ENCODE data around the gene CEMIP.

Gene CEMIP

GRCh38 chr15:80915472-80915871 lies 136.3 kb downstream of the CEMIP start:
- no peak overlapping the region for H3K27ac ChIP-seq (ENCODE audit: low read length)
- no peaks in the 10 kb centered on the region for H3K9me3 ChIP-seq (replicated peaks; ENCODE audit: insufficient read depth, low read length)
- H3K4me2 ChIP-seq (ENCODE audit: low read depth, low read length), result no peak overlapping the region
- no peaks in the 10 kb centered on the region for H3K9me2 ChIP-seq (replicated peaks; ENCODE audit: insufficient read depth, low read length)
- DNase-seq, result no peak
- no peaks in the 10 kb centered on the region for H3K79me2 ChIP-seq (ENCODE audit: low read length)
- H3F3A ChIP-seq (ENCODE audit: insufficient read depth, low read length), result no peaks in the 10 kb centered on the region
- no peak overlapping the region for H2AFZ ChIP-seq (ENCODE audit: low read length)
- no peak overlapping the region for H3K4me3 ChIP-seq (ENCODE audit: low read length)
- no peak overlapping the region for H3K9ac ChIP-seq (ENCODE audit: low read length)
- no peaks in the 10 kb centered on the region for H3K27me3 ChIP-seq (replicated peaks; ENCODE audit: insufficient read depth, low read length)
- H3K36me3 ChIP-seq (replicated peaks; ENCODE audit: insufficient read depth, low read length), result no peaks in the 10 kb centered on the region
- TF ChIP-seq EZH2phosphoT487 (IDR thresholded peaks at IDR 0.05; ENCODE audit: low read length), result no peak
- no peak for TF ChIP-seq EZH2 (optimal IDR thresholded peaks at IDR 0.05; ENCODE audit: low read depth, low read length)
- TF ChIP-seq CTCF (IDR thresholded peaks at IDR 0.05; ENCODE audit: low read length), result no peak
- no peaks in the 10 kb centered on the region for H4K20me1 ChIP-seq (ENCODE audit: insufficient read depth, low read length)
- no peaks in the 10 kb centered on the region for H3K4me1 ChIP-seq (ENCODE audit: low read length)

GRCh38 chr15:80916056-80916455 lies 136.9 kb downstream of the CEMIP start:
- H3K9me2 ChIP-seq (replicated peaks; ENCODE audit: insufficient read depth, low read length), result no peaks in the 10 kb centered on the region
- H3K27ac ChIP-seq (ENCODE audit: low read length), result no peak overlapping the region
- no peaks in the 10 kb centered on the region for H3K36me3 ChIP-seq (replicated peaks; ENCODE audit: insufficient read depth, low read length)
- no peak for TF ChIP-seq EZH2phosphoT487 (IDR thresholded peaks at IDR 0.05; ENCODE audit: low read length)
- TF ChIP-seq EZH2 (optimal IDR thresholded peaks at IDR 0.05; ENCODE audit: low read depth, low read length), result no peak
- TF ChIP-seq CTCF (IDR thresholded peaks at IDR 0.05; ENCODE audit: low read length), result no peak
- no peaks in the 10 kb centered on the region for H3K4me1 ChIP-seq (ENCODE audit: low read length)
- H4K20me1 ChIP-seq (ENCODE audit: insufficient read depth, low read length), result no peaks in the 10 kb centered on the region
- no peak overlapping the region for H3K4me3 ChIP-seq (ENCODE audit: low read length)
- H3K27me3 ChIP-seq (replicated peaks; ENCODE audit: insufficient read depth, low read length), result no peaks in the 10 kb centered on the region
- no peaks in the 10 kb centered on the region for H3F3A ChIP-seq (ENCODE audit: insufficient read depth, low read length)
- no peak overlapping the region for H2AFZ ChIP-seq (ENCODE audit: low read length)
- DNase-seq, result no peak
- H3K9me3 ChIP-seq (replicated peaks; ENCODE audit: insufficient read depth, low read length), result no peaks in the 10 kb centered on the region
- H3K4me2 ChIP-seq (ENCODE audit: low read depth, low read length), result no peak overlapping the region
- no peaks in the 10 kb centered on the region for H3K79me2 ChIP-seq (ENCODE audit: low read length)
- H3K9ac ChIP-seq (ENCODE audit: low read length), result no peak overlapping the region

- TF ChIP-seq CTCF (IDR thresholded peaks at IDR 0.05; ENCODE audit: low read length) (no peak), EZH2 (optimal IDR thresholded peaks at IDR 0.05; ENCODE audit: low read depth, low read length) (no peak), EZH2phosphoT487 (IDR thresholded peaks at IDR 0.05; ENCODE audit: low read length) (no peak)
- Histone ChIP-seq H2AFZ (ENCODE audit: low read length) (no peak overlapping the region), H3F3A (ENCODE audit: insufficient read depth, low read length) (no peaks in the 10 kb centered on the region)
Measured at GRCh38 chr15:80918196-80918783, 139.1 kb downstream of the CEMIP start.

More at GRCh38 chr15:80918196-80918783, 139.1 kb downstream of the CEMIP start:
- Histone ChIP-seq H3K36me3 (replicated peaks; ENCODE audit: insufficient read depth, low read length) (no peaks in the 10 kb centered on the region), H3K9me3 (replicated peaks; ENCODE audit: insufficient read depth, low read length) (no peaks in the 10 kb centered on the region), H3K27ac (ENCODE audit: low read length) (no peak overlapping the region), H3K9ac (ENCODE audit: low read length) (no peak overlapping the region), H3K4me3 (ENCODE audit: low read length) (no peak overlapping the region), H3K27me3 (replicated peaks; ENCODE audit: insufficient read depth, low read length) (no peaks in the 10 kb centered on the region), H3K4me2 (ENCODE audit: low read depth, low read length) (no peak overlapping the region), H3K9me2 (replicated peaks; ENCODE audit: insufficient read depth, low read length) (no peaks in the 10 kb centered on the region), H3K79me2 (ENCODE audit: low read length) (no peaks in the 10 kb centered on the region), H4K20me1 (ENCODE audit: insufficient read depth, low read length) (no peaks in the 10 kb centered on the region), H3K4me1 (ENCODE audit: low read length) (no peaks in the 10 kb centered on the region)
- DNase-seq, result no peak

Data from MM.1S (cell line).